ENCODE results near the gene DCAF17.

DCAF17 gene, protein sequence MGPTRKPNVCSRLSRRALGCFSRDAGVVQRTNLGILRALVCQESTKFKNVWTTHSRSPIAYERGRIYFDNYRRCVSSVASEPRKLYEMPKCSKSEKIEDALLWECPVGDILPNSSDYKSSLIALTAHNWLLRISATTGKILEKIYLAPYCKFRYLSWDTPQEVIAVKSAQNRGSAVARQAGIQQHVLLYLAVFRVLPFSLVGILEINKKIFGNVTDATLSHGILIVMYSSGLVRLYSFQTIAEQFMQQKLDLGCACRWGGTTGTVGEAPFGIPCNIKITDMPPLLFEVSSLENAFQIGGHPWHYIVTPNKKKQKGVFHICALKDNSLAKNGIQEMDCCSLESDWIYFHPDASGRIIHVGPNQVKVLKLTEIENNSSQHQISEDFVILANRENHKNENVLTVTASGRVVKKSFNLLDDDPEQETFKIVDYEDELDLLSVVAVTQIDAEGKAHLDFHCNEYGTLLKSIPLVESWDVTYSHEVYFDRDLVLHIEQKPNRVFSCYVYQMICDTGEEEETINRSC

DNA sequence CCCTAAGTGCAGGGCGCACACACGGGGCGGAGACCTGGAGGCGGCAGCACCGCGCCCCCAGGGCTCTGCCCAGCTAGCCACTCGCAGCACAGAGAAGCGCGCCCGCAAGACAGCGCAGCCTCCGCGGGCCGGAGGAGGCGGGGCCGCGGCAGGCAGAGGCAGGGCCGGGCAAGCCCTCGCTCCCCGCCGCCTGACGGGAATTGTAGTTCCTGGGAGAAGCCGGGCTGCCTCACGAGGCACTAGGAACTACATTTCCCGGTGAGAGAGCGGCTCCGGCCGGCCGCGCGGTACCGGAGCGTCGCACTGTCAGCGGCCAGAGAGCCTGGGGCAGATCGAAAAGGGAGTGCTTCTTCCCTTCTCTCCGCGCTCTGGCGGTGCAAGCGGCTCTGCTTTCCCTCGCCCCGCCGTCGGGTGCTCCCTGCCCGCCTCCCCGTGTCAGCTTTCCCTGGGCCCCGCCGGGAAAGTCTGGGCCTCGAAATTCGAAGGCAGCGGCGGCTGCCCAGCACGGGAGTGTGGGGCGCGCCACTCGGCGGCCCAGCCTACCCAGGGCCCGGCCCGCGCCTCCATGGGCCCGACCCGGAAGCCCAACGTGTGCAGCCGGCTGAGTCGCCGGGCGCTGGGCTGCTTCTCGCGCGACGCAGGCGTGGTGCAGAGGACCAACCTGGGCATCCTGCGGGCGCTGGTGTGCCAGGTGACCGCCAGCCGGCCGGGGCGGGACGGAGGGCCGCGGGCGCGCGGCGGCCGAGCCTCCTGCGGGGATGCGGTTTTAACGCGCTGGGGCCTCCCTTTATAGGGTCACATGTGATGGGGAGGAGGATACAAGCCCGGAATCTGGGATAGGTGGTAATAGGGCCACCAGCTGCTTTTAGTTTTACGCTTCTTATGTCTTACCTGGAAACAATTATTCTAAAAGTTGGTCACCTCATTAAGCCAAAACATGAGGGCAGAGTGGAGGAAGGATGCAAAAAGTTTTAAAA, at the start of gene DCAF17:
TSS of gene DCAF17 (plus strand) at position 214 of the 977 bp plus-strand sequence. CDS start at position 566, 352 bp downstream.
- DNase-seq: peak; percentile 98

DNA sequence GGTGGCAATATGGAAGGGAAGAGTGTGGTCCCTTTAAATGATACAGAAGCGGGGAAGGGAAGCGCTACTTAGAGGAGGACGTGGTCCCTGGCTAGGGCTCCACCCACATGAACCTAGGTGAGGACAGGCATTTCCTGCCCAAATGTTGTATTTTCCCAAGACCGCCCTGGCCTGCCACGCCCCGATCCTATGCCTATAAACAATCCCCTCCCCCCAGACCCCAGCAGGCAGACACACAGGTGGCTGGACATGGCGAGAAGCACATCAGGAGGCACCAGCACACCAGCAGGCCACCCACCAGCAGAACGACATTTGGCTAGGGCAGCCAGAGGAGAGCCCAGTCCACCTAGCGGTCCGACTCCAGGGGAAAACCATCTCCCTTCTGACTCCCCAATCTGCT, 47.4 kb upstream of the DCAF17 start:
- DNase-seq: no peak

DNA sequence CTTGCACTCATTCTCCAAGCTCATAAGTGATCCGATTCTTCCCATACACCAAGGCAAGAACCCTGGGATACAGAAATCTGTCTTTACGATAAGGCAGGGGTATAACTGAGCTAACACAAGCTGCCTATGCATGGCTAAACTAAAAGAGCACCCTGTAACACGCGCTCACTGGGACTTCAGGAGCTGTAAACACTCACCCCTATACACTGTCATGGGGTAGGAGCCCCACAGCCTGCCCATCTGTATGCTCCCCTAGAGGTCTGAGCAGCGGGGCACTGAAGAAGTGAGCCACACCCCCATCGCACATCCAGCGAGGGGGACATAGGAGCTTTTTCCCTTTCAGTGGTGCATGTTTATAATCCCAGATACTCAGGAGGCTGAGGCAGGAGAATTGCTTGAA, 47.0 kb upstream of the DCAF17 start:
- no peak for DNase-seq

DNA sequence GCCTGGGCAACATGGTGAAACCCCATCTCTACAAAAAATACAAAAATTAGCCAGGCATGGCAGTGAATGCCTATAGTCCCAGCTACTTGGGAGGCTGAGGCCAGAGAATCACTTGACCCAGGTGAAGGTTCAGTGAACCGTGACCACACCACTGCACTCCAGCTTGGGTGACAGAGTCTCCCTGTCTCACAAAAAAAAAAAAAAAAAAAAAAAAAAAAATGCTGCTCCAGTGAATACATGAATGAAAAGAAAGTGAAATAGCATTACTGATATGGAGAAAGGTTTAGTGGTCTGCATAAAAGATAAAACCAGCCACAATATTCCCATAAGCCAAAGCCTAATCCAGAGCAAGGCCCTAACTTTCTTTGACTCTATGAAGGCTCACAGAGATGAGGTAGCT, 44.7 kb upstream of the DCAF17 start:
- DNase-seq: no peak

DNA sequence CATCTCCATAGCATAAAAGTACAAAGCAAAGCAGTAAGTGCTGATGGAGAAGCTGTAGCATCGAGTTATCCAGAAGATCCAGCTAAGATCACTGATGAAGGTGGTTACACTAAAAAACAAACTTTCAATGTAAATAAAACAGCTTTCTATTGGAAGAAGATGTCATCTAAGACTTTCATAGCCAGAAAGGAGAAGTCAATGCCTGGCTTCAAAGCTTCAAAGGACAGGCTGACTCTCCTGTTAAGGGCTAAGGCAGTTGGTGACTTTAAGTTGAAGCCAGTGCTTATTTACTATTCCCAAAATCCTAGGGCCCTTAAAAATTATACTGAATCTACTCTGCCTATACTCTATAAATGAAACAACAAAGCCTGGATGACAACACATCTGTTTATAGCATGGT, 44.2 kb upstream of the DCAF17 start:
- no peak for DNase-seq

DNA sequence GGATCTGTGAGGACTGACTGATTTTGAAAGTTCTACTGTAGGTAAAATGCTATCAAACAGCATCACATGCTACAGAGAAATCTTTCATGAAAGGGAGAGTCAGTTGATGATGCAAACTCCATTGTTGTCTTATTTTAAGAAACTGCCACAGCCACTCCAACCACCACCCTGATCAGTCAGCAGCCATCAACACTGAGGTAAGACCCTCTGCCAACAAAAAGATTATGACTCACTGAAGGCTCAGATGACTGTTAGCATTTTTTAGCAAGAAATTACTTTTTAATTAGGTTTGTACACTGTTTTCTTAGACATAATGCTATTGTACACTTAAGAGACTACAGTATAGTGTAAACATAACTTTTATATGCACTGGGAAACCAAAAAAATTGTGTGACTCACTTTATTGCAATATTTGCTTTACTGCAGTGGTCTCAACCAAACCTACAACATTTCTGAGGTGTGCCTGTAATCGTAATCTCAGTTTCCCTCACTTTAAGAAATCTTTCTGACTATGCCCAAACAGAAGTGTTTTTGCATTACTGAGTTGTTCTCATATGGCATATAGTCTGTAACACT, 43.0 kb upstream of the DCAF17 start:
- DNase-seq: no peak

DNA sequence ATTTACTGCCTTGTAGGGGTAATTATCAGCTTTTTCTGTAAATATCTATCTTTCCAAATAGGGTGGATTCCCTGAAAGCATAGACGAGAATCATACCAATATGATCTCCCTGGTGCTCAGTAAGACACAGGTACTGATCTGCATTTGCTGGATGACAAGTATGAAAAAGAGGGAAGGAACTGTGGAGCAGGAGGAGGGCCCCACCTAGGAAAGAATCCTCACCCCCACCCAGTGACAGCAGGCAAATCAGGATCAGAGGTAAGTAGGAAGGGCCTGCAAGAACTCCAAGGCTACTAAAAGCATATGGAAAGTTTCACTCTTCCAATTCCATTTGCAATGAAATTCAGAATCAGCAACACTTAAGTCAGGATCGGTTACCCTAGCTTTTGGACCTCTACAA, 42.5 kb upstream of the DCAF17 start:
- DNase-seq: no peak

DNA sequence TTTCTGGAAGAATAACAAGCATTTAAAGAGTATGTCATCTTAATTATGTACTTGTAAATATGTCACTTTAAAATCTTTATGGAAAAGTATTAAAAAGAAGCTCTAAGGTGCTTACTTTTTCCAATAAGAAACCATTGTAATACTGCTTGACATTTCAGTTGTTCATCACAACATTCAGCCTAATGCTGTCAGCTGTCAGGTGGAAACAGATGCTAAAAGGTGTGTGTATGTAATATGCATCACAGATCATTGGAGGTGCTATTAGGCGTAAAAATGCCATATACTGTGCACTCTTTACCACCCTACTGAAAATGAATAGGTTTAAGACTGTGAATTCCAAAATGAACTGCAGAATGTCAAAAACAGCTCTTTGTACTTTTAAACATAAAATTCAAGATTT, 40.5 kb upstream of the DCAF17 start:
- DNase-seq: no peak

DNA sequence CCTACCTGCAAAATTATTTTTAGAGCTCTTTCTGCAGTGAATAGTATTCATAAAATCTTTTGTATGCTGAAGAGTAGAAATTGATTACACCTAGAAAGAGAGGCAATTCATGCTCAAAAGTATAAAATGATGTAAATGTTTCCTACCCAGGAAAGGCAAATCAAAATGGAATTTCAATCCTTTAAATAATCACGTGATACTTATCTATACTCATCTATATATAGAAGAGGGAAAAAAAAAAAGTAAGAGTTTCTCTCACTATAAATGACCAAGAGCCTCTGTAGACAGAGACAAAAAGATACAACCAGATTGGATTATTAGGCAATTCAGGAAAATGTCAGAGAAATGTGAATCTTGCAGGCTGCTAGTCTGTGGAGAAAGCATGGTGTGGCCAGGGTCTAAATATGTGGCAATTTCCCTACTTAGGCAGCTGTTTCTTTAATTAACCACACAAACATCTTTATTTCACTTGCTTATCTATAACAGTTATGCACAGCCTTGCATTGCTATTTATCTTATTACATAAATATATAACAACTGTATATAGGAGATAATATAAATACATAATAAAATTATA, 39.8 kb upstream of the DCAF17 start:
- no peak for DNase-seq

DNA sequence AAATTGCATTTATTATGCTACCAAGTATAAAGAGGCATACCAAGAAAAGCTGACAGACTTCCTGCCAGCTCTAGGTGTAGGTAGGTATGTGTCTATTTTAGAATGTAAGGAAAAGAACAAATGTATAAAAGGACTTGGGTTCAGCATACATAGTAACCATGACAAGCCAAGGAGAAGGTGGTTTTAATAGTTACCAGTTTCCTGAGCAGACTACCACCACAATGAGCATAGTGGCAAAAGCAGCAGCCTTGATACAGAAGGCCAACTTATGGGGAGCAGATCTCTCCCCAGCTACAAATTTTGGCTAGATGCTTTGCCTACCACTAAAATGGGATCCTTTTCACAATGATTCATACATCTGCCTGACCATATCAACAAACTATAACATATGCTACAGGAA, 34.7 kb upstream of the DCAF17 start:
- DNase-seq: no peak

DNA sequence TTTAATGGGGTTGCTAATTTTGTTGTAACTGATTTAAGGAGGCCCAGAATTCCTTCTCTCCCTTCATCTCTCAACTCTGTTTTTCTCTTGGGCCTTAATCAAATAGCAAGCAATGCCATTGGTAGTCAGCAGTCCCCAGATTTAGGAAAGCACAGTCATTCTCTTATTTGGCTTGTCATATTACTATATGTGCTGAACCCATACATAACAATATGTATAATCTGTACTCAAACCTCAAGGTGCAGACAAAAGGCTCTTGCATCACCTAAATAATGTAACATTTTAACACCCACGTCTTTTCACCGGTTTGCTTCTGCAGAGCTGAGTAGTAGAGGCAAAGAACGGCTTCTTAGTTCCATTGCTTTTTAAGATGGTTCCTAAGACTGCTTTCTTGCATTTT, 33.6 kb upstream of the DCAF17 start:
- no peak for DNase-seq

DNA sequence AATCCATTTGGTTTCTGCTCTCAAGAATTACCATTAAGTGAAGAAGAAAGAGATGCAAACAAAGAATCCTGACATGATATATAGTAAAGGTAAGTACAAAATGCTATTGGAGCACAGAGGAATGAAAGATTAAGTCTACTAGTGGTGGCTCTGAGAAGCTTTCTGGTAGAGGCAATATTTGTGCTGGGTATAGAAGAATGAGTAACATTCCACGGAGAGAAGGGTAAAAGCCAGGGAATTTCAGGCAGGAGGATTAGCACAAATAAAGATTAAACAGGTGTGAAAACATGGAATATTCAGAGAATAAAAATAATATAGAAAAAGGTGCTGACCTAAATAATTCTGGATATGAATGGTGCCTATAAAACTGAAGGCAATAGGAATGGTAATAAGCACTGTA, 32.1 kb upstream of the DCAF17 start:
- no peak for DNase-seq

DNA sequence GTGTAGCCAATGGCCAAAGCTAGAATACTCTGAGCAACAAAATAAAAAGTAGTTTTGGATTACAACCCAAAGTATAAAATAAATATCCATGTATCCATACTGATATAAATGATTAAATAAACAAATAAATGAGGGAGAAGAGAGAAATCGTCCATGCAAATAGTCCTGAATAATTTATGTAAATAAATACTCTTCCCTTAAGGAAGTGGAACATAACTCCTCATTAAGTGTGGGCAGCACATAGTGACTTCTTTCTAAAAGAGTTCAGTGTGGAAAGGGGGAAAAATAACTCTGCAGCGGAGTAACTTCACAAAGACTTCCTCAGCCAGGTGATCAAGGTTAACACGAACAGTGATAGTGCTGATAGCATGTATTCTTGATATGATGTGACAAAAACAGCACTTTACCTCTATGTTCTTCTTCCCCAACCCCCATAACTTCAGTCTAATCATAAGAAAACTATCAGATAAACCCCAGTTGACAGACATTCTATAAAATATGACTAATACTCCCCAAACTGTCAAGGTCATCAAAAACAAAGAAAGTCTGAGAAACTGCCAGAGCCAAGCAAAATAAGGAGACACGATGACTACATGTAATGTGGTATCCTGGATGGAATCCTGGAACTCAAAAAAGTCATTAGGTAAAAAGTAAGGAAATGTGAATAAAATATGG, 31.0 kb upstream of the DCAF17 start:
- DNase-seq: no peak

DNA sequence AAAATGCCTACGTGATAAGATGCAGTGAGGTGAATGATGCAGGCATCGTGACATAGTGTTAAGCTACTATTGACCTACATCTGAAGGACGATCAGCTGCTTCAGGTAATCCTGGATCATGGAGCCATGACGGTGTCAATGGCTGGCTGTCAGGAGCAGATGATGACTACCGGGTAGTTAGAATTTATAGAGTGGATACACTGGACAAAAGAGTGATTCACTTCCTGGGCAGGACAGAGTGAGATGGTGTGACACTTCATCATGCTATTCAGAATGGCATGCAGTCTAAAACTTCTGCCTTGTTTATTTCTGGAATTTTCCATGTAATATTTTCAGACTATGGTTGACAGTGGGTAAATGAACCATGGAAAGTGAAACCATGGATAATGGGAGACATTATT, 29.8 kb upstream of the DCAF17 start:
- DNase-seq: no peak

DNA sequence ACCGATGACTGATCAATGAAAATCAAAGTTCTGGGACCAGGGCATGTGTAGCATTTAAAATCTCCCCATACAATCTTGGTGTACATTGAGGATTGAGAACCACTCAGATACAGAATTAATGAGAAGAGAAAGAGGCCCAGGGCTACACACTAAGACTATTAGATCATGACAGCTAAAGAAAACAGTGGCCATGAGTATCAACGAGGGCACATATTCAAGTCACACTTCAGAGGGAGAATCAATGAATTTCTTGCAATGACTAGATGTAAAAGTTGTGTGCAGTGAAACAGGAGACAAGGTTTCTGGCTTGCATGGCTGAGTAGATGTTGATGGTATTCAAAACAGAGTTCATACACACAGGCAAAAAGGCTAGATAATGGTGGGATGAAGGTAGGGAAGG, 29.3 kb upstream of the DCAF17 start:
- DNase-seq: no peak

DNA sequence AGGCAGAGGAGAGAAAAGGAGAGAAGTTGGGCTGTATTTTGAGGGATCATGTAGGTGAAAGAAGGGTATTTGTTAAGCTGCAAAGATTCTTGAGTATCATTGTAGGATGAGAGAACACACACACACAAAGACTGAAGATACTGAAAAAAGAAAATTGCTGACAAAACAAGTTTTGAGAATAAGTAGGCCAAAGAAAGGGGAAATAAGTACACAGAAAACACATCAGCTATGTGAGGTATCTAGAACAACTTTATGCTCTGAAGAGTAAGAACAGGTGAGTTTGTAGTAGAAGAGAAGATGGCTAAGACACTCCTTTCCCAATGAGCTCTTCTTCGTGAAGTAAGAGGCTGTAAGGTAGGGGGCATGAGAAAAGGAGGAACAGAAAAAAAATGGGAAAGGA, 28.5 kb upstream of the DCAF17 start:
- no peak for DNase-seq

DNA sequence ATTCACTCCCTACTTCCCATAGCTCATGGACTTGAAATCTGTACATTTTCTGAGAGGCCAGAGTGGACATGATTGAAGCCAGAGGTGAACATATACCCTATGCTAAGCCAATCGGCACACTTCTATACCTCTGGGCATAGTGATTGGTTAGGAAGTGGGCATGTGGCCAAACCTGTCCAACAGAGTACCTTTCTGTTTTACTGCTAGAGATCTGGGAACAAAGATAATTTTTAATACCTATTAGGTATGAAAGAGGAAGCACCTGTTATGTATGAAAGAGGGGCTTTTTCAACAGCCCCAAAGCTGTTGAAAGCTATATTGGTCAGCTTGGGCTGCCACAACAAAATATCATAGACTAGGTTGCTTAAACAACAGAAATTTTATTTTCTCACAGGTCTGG, 28.0 kb upstream of the DCAF17 start:
- no peak for DNase-seq

DNA sequence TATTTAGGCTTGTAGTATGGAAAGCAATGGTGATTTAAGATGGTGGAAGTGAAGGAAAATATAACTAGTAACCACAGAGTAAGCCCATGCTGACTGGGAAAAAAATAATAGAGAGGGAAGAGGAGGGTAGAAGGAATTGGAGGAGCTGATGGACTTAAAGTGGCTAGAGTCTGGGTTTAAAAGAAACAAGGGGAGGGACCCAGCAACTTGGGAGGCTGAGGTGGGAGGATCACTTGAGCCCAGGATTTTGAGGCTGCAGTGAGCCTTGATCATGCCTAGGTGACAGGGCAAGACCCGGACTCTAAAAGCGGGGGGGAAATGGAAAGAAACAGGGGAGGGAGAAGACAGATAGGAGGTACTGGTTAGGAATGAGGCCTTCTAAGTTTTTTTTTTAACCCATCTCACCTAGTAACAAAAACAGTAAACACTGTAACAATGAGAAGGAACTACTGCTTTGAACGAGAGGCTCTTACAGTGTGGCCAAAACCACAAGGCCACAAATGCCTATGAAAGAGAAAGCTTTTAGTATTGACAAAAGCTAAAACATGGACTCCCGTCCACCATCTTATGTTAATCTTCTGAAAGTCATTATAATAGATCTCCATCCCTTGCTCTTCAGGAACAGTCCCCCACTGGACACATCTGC, 26.9 kb upstream of the DCAF17 start:
- no peak for DNase-seq

DNA sequence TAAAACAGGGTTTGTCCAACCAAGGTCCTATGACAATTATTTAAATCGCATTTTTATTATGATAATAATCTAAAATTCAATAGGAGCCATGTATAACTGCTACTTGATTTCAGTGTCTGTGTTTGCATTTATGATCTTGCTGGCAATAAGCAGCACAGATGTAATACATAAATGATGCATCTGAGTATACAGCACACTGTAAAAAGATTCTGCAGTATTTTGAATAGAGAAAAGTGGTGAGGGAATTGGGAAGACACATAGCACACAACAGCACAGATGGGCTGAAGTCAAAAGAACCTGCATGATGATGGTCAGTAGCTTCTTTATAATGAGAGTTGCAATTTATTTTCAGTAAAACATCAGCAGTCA, 26.4 kb upstream of the DCAF17 start:
- DNase-seq: no peak

DNA sequence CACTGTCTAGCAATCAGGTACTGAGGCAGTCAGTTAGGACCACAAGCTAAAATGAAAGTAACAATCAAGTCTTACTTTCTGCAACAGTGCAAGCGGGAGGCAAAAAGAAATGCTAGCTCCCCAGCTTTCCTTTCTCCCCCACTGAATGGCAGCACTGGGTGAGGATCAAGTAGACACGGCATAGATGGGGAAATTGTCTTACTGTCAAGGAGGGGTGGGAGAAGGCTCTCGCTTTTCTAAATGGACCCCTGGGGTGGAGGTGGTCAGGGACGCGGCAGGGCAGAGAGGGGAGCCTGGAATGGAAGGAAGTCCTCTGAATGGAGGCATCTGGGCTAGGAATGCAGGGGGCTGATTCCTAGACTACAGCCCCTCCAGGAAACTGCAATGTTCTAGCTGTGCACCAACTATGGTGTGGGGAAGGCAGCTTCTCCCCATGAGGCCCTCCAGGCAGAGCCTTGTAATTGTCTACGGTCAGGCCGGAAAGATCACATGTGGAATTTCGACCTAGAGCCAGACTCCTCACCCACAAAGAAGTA, 24.5 kb upstream of the DCAF17 start:
- DNase-seq: peak; percentile 19

DNA sequence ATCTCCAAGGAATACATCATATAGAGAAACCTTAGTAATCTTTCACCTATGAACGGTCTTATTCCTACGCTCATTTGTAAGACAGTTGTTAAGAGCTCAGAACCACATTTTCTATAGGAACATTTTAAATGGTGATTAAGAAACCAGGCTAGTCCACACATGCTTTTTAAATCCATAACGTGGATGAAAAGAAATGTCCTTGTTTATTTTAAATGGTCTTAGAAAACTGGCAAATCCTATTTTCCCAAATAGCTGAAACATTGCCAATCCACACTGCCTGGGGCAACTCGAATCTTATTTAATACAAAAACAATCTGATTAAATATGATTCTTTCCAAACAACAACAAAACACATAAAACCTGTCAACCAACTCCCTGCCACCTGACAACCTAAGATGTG, 23.9 kb upstream of the DCAF17 start:
- DNase-seq: no peak

DNA sequence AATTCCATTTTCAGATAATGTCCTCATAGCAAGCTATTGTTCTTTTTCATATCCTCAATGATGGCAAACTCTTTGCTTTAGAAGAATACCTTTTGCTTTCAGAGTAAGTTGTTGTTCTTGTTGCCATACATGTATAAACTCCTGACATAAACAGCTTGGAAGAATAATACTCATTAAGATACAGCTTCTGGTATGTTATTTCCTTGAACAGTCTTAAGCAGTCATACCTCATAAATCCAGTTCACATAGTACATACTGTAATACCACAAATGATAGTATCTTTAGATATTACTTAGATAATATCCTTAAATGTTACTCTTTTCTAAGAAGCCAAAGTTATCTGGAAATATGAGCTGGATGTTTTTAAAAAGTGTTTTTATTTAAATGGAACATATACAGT, 23.4 kb upstream of the DCAF17 start:
- DNase-seq: no peak

All from midbrain (tissue), 1 donor.